22Rv1 (cell line): ENCODE measurements around the gene ENTR1.

Experiments used
- ZFX ChIP-seq: fragments of 450-650 bp; IDR thresholded peaks from 2 replicates; pipeline ENCODE4 v1.6.1; 2017; ENCODE audit warnings: antibody characterized with exemption, borderline replicate concordance
- TF ChIP-seq, protein P1 (sequence below): fragments of 450-650 bp; IDR thresholded peaks from 2 replicates; pipeline ENCODE4 v1.5.1; 2017; ENCODE audit warnings: mild to moderate bottlenecking

DNA sequence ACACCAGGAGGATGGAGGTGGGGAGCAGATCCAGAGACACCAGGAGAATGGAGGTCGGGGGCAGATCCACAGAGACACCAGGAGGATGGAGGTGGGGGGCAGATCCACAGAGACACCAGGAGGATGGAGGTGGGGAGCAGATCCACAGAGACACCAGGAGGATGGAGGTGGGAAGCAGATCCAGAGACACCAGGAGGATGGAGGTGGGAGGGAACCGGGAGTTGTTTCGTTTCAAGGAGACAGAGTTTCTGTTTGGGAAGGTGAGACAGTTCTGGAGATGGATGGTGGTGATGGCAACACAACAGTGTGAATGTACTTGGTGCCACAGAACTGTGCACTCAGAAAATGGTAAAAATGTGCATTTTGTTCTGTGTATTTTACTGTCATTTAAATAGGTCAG is 38.2 kb upstream of the ENTR1 start:
- TF ChIP-seq, protein P1, sequence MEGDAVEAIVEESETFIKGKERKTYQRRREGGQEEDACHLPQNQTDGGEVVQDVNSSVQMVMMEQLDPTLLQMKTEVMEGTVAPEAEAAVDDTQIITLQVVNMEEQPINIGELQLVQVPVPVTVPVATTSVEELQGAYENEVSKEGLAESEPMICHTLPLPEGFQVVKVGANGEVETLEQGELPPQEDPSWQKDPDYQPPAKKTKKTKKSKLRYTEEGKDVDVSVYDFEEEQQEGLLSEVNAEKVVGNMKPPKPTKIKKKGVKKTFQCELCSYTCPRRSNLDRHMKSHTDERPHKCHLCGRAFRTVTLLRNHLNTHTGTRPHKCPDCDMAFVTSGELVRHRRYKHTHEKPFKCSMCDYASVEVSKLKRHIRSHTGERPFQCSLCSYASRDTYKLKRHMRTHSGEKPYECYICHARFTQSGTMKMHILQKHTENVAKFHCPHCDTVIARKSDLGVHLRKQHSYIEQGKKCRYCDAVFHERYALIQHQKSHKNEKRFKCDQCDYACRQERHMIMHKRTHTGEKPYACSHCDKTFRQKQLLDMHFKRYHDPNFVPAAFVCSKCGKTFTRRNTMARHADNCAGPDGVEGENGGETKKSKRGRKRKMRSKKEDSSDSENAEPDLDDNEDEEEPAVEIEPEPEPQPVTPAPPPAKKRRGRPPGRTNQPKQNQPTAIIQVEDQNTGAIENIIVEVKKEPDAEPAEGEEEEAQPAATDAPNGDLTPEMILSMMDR: no peak
- TF ChIP-seq ZFX: no peak
